Upper lobe of left lung (tissue), 4 donors: ENCODE data around the gene ATP12A.

ENCODE experiments used
- POLR2A ChIP-seq, 4 donors: fragments of 450-650 bp; IDR thresholded peaks; one replicate each; pipeline ENCODE4 v1.5.1; 2016 to 2017; ENCODE audit warnings: antibody characterized with exemption in 4 of 4, mild to moderate bottlenecking in 2 of 4
- TF ChIP-seq, protein P1 (sequence below), 6 experiments: fragments of 450-650 bp in 4 of 6; fragments of 200-600 bp in 2 of 6; sonication (generic) in 2 of 6; IDR thresholded peaks; one replicate each; pipeline ENCODE4 v1.5.1; 2016 to 2019; ENCODE audit warnings: antibody characterized with exemption in 6 of 6

DNA sequence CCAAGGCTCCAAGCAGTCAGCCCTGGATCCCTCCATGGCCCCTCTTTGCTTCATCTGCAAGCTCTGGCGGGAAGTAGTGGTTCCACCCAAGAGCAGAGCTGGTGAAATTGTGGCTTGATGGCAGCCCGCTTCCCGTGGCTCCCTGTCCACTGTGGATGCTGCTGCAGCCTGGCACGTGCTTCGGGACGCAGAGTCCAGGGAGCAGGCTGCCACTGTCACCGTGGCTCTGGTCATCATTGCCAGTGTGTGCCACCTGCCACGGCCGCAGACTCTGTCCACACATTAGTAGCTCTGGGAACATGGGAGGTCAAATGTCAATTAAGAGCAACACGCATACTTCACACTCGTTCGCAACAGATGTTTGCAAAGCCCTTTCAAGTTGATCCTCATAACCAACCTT lies 43.0 kb downstream of the ATP12A start:
- TF ChIP-seq POLR2A (IDR thresholded peaks at IDR 0.05), result no peak
- TF ChIP-seq, protein P1, sequence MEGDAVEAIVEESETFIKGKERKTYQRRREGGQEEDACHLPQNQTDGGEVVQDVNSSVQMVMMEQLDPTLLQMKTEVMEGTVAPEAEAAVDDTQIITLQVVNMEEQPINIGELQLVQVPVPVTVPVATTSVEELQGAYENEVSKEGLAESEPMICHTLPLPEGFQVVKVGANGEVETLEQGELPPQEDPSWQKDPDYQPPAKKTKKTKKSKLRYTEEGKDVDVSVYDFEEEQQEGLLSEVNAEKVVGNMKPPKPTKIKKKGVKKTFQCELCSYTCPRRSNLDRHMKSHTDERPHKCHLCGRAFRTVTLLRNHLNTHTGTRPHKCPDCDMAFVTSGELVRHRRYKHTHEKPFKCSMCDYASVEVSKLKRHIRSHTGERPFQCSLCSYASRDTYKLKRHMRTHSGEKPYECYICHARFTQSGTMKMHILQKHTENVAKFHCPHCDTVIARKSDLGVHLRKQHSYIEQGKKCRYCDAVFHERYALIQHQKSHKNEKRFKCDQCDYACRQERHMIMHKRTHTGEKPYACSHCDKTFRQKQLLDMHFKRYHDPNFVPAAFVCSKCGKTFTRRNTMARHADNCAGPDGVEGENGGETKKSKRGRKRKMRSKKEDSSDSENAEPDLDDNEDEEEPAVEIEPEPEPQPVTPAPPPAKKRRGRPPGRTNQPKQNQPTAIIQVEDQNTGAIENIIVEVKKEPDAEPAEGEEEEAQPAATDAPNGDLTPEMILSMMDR (IDR thresholded peaks at IDR 0.05), result no peak
